HepG2 (cell line): ENCODE measurements around the gene PBOV1. TPM values are rescaled to one million over a fixed set of nuclear protein-coding genes. Genes with fewer than 3 reads are reported as not detected.

ENCODE experiments used
- ATF7-NPFF ChIP-seq: sonication (generic); formaldehyde crosslinking; IDR thresholded peaks from 2 replicates; pipeline ENCODE4 v1.8.1; 2023; ENCODE audit warnings: mild to moderate bottlenecking, low read depth, missing genetic modification reagents, moderate library complexity
- BRCA1 ChIP-seq: sonication (generic); formaldehyde crosslinking; IDR thresholded peaks from 2 replicates; pipeline ENCODE4 v1.4.0; 2020; ENCODE audit warnings: missing genetic modification reagents
- FOSL2 ChIP-seq: sonication (generic); formaldehyde crosslinking; IDR thresholded peaks from 2 replicates; pipeline ENCODE4 v1.4.0; 2020; ENCODE audit warnings: missing genetic modification reagents
- LBX2 ChIP-seq: sonication (generic); formaldehyde crosslinking; IDR thresholded peaks from 2 replicates; pipeline ENCODE4 v1.5.0; 2020; ENCODE audit warnings: missing genetic modification reagents, mild to moderate bottlenecking, borderline replicate concordance
- MLLT10 ChIP-seq: sonication (generic); formaldehyde crosslinking; IDR thresholded peaks from 2 replicates; pipeline ENCODE4 v1.4.0; 2020; ENCODE audit warnings: missing genetic modification reagents
- NR1H2 ChIP-seq: sonication (generic); formaldehyde crosslinking; IDR thresholded peaks from 2 replicates; pipeline ENCODE4 v1.8.1; 2022; ENCODE audit warnings: low read depth, missing genetic modification reagents, borderline replicate concordance
- NR2F6 ChIP-seq, 2 experiments: IDR thresholded peaks; 2 replicates each; pipeline ENCODE4 v1.6.1; 2016; ENCODE audit warnings: antibody characterized with exemption in 1 of 2, mild to moderate bottlenecking in 1 of 2
- RELA ChIP-seq: sonication (generic); formaldehyde crosslinking; IDR thresholded peaks from 2 replicates; pipeline ENCODE4 v1.4.0; 2020; ENCODE audit warnings: missing genetic modification reagents
- RXRB ChIP-seq: IDR thresholded peaks from 2 replicates; pipeline ENCODE4 v1.6.1; 2016; ENCODE audit warnings: borderline replicate concordance, missing genetic modification reagents, missing compliant biosample characterization
- TBX2 ChIP-seq: sonication (generic); formaldehyde crosslinking; IDR thresholded peaks from 2 replicates; pipeline ENCODE4 v1.5.0; 2020; ENCODE audit warnings: missing genetic modification reagents, mild to moderate bottlenecking, borderline replicate concordance
- THAP9 ChIP-seq: sonication (generic); formaldehyde crosslinking; IDR thresholded peaks from 2 replicates; pipeline ENCODE4; 2020; ENCODE audit warnings: missing genetic modification reagents, mild to moderate bottlenecking, borderline replicate concordance
- ZNF318 ChIP-seq: sonication (generic); formaldehyde crosslinking; IDR thresholded peaks from 2 replicates; pipeline ENCODE4 v1.4.0; 2020; ENCODE audit warnings: mild to moderate bottlenecking, missing genetic modification reagents
- ZSCAN22 ChIP-seq: sonication (generic); formaldehyde crosslinking; IDR thresholded peaks from 2 replicates; pipeline ENCODE4 v1.4.0; 2020; ENCODE audit warnings: mild to moderate bottlenecking, missing genetic modification reagents
- ZXDC ChIP-seq: sonication (generic); formaldehyde crosslinking; IDR thresholded peaks from 2 replicates; pipeline ENCODE4 v1.5.0; 2020; ENCODE audit warnings: mild to moderate bottlenecking, missing genetic modification reagents
- polyA plus RNA-seq, 8 experiments: library from polyadenylated mRNA; depleted of rRNA in 3 of 8; stranded (reverse) in 7 of 8; unstranded in 1 of 8; fragments of >200 nt; fragmentation: Illumina TruSeq in 4 of 8; extraction: Trizol in 4 of 8; gene quantifications; 2 replicates each; pipeline versions ENCODE4 v1.2.1 to v1.2.3, GENCODE V29; 2011 to 2016; ENCODE audit warnings: low read depth in 4 of 8, missing spikeins in 1 of 8, mixed read lengths in 1 of 8; ENCODE audit not compliant: insufficient read depth in 1 of 8
- total RNA-seq, 5 experiments: library from RNA; depleted of rRNA; stranded (reverse); fragments of >200 nt; fragmentation: Illumina TruSeq; extraction: Trizol; gene quantifications; 2 replicates each; pipeline ENCODE4 v1.2.3, GENCODE V29; 2016; ENCODE audit warnings: low read depth in 1 of 5

PBOV1 gene
- total and polyA plus RNA-seq, 2 of the 13 experiments (the other 11 are each of a cell fraction or from before 2014, with no cell fraction given) = not detected

- TF ChIP-seq ZNF318 (no peak), LBX2 (CRISPR knock-in tag) (no peak), THAP9 (no peak), FOSL2 (CRISPR knock-in tag) (peak; percentile 88), TBX2 (CRISPR knock-in tag) (peak; percentile 82), ATF7-NPFF (CRISPR knock-in tag) (no peak), RXRB (CRISPR knock-in tag) (peak; percentile 95), ZSCAN22 (no peak), MLLT10 (CRISPR knock-in tag) (no peak), NR1H2 (no peak), BRCA1 (CRISPR knock-in tag) (no peak), RELA (CRISPR knock-in tag) (no peak), NR2F6 (IDR thresholded peaks at IDR 0.05) (peak; percentile 53; the same call in 1 of the 2 replicates), NR2F6 (CRISPR knock-in tag; IDR thresholded peaks at IDR 0.05) (peak; percentile 73), ZXDC (CRISPR knock-in tag) (no peak)
Observed at GRCh38 chr6:138222901-138223546, 4.7 kb upstream of the PBOV1 start (continued).
